A673 (cell line): ENCODE measurements around the gene SNX33.

Experiments used
- EZH2 ChIP-seq: fragments of 200-600 bp; sonication (generic); IDR thresholded peaks from 2 replicates; pipeline ENCODE4 v1.6.1; 2017; ENCODE audit warnings: borderline replicate concordance, low read depth, mild to moderate bottlenecking, mixed read lengths, antibody characterized with exemption, low read length; ENCODE audit not compliant: poor library complexity, severe bottlenecking
- TF ChIP-seq, protein P1 (sequence below): fragments of 300-800, 200-600 bp; sonication (generic); conservative IDR thresholded peaks from 2 replicates; pipeline ENCODE4 v1.5.1; 2017; ENCODE audit warnings: low read depth, mild to moderate bottlenecking, antibody characterized with exemption, low read length, moderate library complexity, mixed read lengths

DNA sequence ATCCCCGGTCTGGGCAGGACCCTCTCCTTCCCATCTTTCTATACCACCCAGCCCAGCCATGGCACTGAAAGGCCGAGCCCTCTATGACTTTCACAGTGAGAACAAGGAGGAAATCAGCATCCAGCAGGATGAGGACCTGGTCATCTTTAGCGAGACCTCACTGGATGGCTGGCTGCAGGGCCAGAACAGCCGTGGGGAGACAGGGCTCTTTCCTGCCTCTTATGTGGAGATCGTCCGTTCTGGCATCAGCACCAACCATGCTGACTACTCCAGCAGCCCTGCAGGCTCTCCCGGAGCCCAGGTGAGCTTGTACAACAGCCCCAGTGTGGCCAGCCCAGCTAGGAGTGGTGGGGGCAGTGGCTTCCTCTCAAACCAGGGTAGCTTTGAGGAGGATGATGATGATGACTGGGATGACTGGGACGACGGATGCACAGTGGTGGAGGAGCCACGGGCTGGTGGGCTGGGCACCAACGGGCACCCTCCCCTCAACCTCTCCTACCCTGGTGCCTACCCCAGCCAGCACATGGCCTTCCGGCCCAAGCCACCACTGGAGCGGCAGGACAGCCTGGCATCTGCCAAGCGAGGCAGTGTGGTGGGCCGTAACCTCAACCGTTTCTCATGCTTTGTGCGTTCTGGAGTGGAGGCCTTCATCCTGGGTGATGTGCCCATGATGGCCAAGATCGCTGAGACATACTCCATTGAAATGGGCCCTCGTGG lies 1.5 kb downstream of the SNX33 start:
- TF ChIP-seq, protein P1, sequence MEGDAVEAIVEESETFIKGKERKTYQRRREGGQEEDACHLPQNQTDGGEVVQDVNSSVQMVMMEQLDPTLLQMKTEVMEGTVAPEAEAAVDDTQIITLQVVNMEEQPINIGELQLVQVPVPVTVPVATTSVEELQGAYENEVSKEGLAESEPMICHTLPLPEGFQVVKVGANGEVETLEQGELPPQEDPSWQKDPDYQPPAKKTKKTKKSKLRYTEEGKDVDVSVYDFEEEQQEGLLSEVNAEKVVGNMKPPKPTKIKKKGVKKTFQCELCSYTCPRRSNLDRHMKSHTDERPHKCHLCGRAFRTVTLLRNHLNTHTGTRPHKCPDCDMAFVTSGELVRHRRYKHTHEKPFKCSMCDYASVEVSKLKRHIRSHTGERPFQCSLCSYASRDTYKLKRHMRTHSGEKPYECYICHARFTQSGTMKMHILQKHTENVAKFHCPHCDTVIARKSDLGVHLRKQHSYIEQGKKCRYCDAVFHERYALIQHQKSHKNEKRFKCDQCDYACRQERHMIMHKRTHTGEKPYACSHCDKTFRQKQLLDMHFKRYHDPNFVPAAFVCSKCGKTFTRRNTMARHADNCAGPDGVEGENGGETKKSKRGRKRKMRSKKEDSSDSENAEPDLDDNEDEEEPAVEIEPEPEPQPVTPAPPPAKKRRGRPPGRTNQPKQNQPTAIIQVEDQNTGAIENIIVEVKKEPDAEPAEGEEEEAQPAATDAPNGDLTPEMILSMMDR: no peak
- TF ChIP-seq EZH2: no peak
